ENCODE results near the gene GPR146. TPM values are rescaled to one million over a fixed set of nuclear protein-coding genes. Genes with fewer than 3 reads are reported as not detected.

Gene GPR146
- total and polyA plus RNA-seq, 9 of the 15 experiments (the other 6 are each of a cell fraction or from before 2014, with no cell fraction given) = 0.22 to 3.6 (median 0.64) TPM; not detected in 2

- Histone ChIP-seq H3K9ac (ENCODE audit: insufficient read depth in 1 of 2, low read depth in 2 of 2, low read length in 2 of 2) (peak overlapping the region in 1 of 2 experiments; percentile 36; a peak in 1 of 4 replicates), H3K4me1 (replicated peaks in 1 of 2; ENCODE audit: control insufficient read depth in 2 of 2, insufficient read depth in 2 of 2, low read length in 2 of 2) (peaks cover 20 to 67% of the 10 kb centered on the region in 2 experiments), H3K27ac (ENCODE audit: extremely low read depth, low read depth, low read length) (no peak overlapping the region), H3K4me2 (ENCODE audit: insufficient read depth, low read length) (no peak overlapping the region), H4K20me1 (replicated peaks; ENCODE audit: control insufficient read depth, insufficient read depth, low read length) (peaks cover 13% of the 10 kb centered on the region; the same call in 1 of the 2 replicates), H3K27me3 (ENCODE audit: control insufficient read depth in 2 of 2, insufficient read depth in 2 of 2, low read length in 2 of 2) (no peaks in the 10 kb centered on the region), H3K9me3 (replicated peaks; ENCODE audit: control insufficient read depth, insufficient read depth, low read depth, low read length) (no peaks in the 10 kb centered on the region), H3K36me3 (ENCODE audit: control insufficient read depth, insufficient read depth, low read length) (peaks cover under 1% of the 10 kb centered on the region; the same call in 1 of the 3 replicates), H3K79me2 (ENCODE audit: control insufficient read depth, insufficient read depth, low read length) (no peaks in the 10 kb centered on the region), H3K9me1 (ENCODE audit: control insufficient read depth, insufficient read depth, low read length) (peaks cover 3% of the 10 kb centered on the region), H3K4me3 (no peak overlapping the region), H2AFZ (ENCODE audit: low read depth, low read length) (no peak overlapping the region)
- POLR2A ChIA-PET = no interaction called here
- intact Hi-C loops (cut with micrococcal nuclease) (no loop called here), in situ Hi-C loops (cut with MboI) (loop anchor here (5.0 kb wide), 1 partner anchor 66 kb away; no protein-coding TSS in a partner anchor)
- ATAC-seq (no peak), FAIRE-seq (no peak), DNase-seq (ENCODE audit: extremely low read depth in 1 of 4, low spot score in 3 of 4) (no peak)
- CTCF ChIA-PET (ENCODE audit: low intra/inter-chr PET ratio) = interaction anchor here (0.6 to 4.6 kb wide), 2 partner anchors 70 to 234 kb away, joined by 3 to 111 read pairs; no protein-coding TSS in a partner anchor
- BruUV-seq (replicated peaks) = no TSS peak
- WGBS (ENCODE audit: insufficient coverage, low coverage, missing lambda C conversion rate) = 90% methylated on average over 17 of the region's 21 CpGs
- TF ChIP-seq REST (IDR thresholded peaks at IDR 0.05; ENCODE audit: borderline replicate concordance) (no peak), REST (CRISPR knock-in tag; IDR thresholded peaks at IDR 0.05; ENCODE audit: low read depth) (no peak), TFE3 (CRISPR knock-in tag; IDR thresholded peaks at IDR 0.05) (no peak), ASH1L (IDR thresholded peaks at IDR 0.05; ENCODE audit: borderline replicate concordance, low read depth, partially characterized antibody) (no peak), BRD9 (IDR thresholded peaks at IDR 0.05; ENCODE audit: low read depth, partially characterized antibody) (no peak), OTX1 (CRISPR knock-in tag; IDR thresholded peaks at IDR 0.05) (no peak), PRDM10 (IDR thresholded peaks at IDR 0.05; ENCODE audit: partially characterized antibody) (no peak), DDX20 (tag; IDR thresholded peaks at IDR 0.05; ENCODE audit: low read depth) (no peak), NFYB (IDR thresholded peaks at IDR 0.05; ENCODE audit: extremely low read depth, insufficient read length) (no peak)
Measured at GRCh38 chr7:1063361-1063760, 19.0 kb downstream of the GPR146 start.
